ENCODE data around the gene CCBE1. TPM values are rescaled to one million over a fixed set of nuclear protein-coding genes. Genes with fewer than 3 reads are reported as not detected.

The CCBE1 gene
- total RNA-seq, 2 donors from 2014 or later: 1.00 to 2.9 TPM

- no peaks in the 10 kb centered on the region for H3K9me3 Mint-ChIP-seq
- Histone ChIP-seq H3K9ac (ENCODE audit: extremely low read depth, low read length, poor library complexity, severe bottlenecking) (no peak overlapping the region), H3K4me3 (ENCODE audit: low read length) (no peak overlapping the region), H3K9me3 (ENCODE audit: control insufficient read depth, low read length) (no peaks in the 10 kb centered on the region), H3K27ac (ENCODE audit: low read depth, low read length) (no peak overlapping the region), H3K27me3 (ENCODE audit: control insufficient read depth, insufficient read depth, low read length, poor library complexity, severe bottlenecking) (peaks cover 55% of the 10 kb centered on the region), H3K36me3 (ENCODE audit: control insufficient read depth, insufficient read depth, low read length) (no peaks in the 10 kb centered on the region), H3K4me1 (ENCODE audit: control insufficient read depth, insufficient read depth, low read length) (peaks cover 8% of the 10 kb centered on the region)
- TF ChIP-seq CTCF (conservative IDR thresholded peaks at IDR 0.05): no peak
- H3K4me1 Mint-ChIP-seq: peaks cover 42% of the 10 kb centered on the region
- H3K36me3 Mint-ChIP-seq (ENCODE audit: low read depth): no peaks in the 10 kb centered on the region
- peaks cover 41% of the 10 kb centered on the region for H3K27me3 Mint-ChIP-seq (ENCODE audit: insufficient read depth)
- H3K27ac Mint-ChIP-seq: no peak overlapping the region
- WGBS, 2 experiments (ENCODE audit: insufficient coverage in 1 of 2, insufficient read length in 1 of 2): 90 to 91% methylated on average over 6 of the region's 6 CpGs
- no peak for DNase-seq
- H3K4me3 Mint-ChIP-seq: no peak overlapping the region
These were observed 315.3 kb downstream of the CCBE1 start for GRCh38 chr18:59381949-59382348.

Other genes starting within 250 kb of the CCBE1 start
- 100 to 1,000 TPM in 1 of 2 donors, 10 to 100 TPM in 1; 56.6 to 106 TPM for gene PMAIP1, start 202.6 kb upstream of the CCBE1 start, total RNA-seq

All from endodermal cell (in vitro differentiated cells).